SK-N-SH (cell line): Measurements from ENCODE around the gene AKR7A2. TPM values are rescaled to one million over a fixed set of nuclear protein-coding genes. Genes with fewer than 3 reads are reported as not detected.

ENCODE experiments used
- CTCF ChIA-PET: fragments of 300-600, 350-600 bp; formaldehyde crosslinking; extraction: SDS; loops from one replicate; lab custom pipeline; 2021; lab: Yijun Ruan, JAX
- POLR2A ChIA-PET: fragments of 350-600 bp; sonication (Branson Sonifier 250); formaldehyde crosslinking; extraction: SDS; loops from one replicate; lab custom pipeline; 2020; ENCODE audit warnings: antibody characterized with exemption, inconsistent platforms; lab: Yijun Ruan, JAX
- DNase-seq: peaks from one replicate; pipeline ENCODE4 v3.0.0; 2012
- H2AFZ ChIP-seq: fragments of 200-600 bp; sonication (generic); 2 replicates; pipeline ENCODE4 v1.8.1; 2016; ENCODE audit warnings: antibody characterized with exemption, mild to moderate bottlenecking, low read depth
- H3F3A ChIP-seq: fragments of 200-600 bp; sonication (generic); replicated peaks from 2 replicates; pipeline ENCODE3; 2016; ENCODE audit warnings: antibody characterized with exemption, mild to moderate bottlenecking; ENCODE audit not compliant: insufficient read depth
- H3K27ac ChIP-seq, 2 experiments: fragments of 200-500 bp in 1 of 2; fragments of 200-600 bp in 1 of 2; sonication (Bioruptor generic) in 1 of 2; sonication (generic), shearing (Covaris generic) in 1 of 2; 2 replicates each; pipeline versions ENCODE4 v1.5.1 to v1.6.1; 2014 to 2016; ENCODE audit warnings: low read depth in 2 of 2, inconsistent platforms in 1 of 2, low read length in 1 of 2, mild to moderate bottlenecking in 1 of 2, mixed read lengths in 1 of 2
- H3K27me3 ChIP-seq: fragments of 200-600 bp; sonication (generic), shearing (Covaris generic); 2 replicates; pipeline ENCODE4 v1.6.1; 2016; ENCODE audit warnings: mixed run types; ENCODE audit not compliant: insufficient read depth
- H3K36me3 ChIP-seq, 2 experiments: fragments of 200-500 bp in 1 of 2; fragments of 200-600 bp in 1 of 2; sonication (Bioruptor generic) in 1 of 2; sonication (generic) in 1 of 2; replicated peaks in 1 of 2; 2 replicates each; pipeline versions ENCODE3 to v1.5.1; 2014 to 2016; ENCODE audit warnings: low read length in 1 of 2, mild to moderate bottlenecking in 1 of 2; ENCODE audit not compliant: insufficient read depth in 2 of 2, control insufficient read depth in 1 of 2
- H3K4me1 ChIP-seq, 2 experiments: fragments of 200-500 bp in 1 of 2; fragments of 200-600 bp in 1 of 2; sonication (Bioruptor generic) in 1 of 2; sonication (generic), shearing (Covaris generic) in 1 of 2; 2 replicates each; pipeline versions ENCODE4 v1.5.1 to v1.6.1; 2014 to 2016; ENCODE audit warnings: low read depth in 1 of 2, low read length in 1 of 2, mixed run types in 1 of 2; ENCODE audit not compliant: insufficient read depth in 2 of 2, control insufficient read depth in 1 of 2
- H3K4me2 ChIP-seq: fragments of 200-600 bp; sonication (generic), shearing (Covaris generic); 2 replicates; pipeline ENCODE4 v1.6.1; 2017; ENCODE audit warnings: mixed run types
- H3K4me3 ChIP-seq, 2 experiments: fragments of 200-500 bp in 1 of 2; fragments of 200-600 bp in 1 of 2; sonication (Bioruptor generic) in 1 of 2; sonication (generic), shearing (Covaris generic) in 1 of 2; 2 replicates each; pipeline versions ENCODE4 v1.5.1 to v1.8.1; 2014 to 2016; ENCODE audit warnings: low read depth in 2 of 2, inconsistent platforms in 1 of 2, low read length in 1 of 2, mild to moderate bottlenecking in 1 of 2, mixed read lengths in 1 of 2, moderate library complexity in 1 of 2
- H3K79me2 ChIP-seq: fragments of 200-600 bp; sonication (generic); 2 replicates; pipeline ENCODE4 v1.8.1; 2017; ENCODE audit warnings: mild to moderate bottlenecking; ENCODE audit not compliant: insufficient read depth
- H3K9ac ChIP-seq: fragments of 200-600 bp; sonication (generic); 2 replicates; pipeline ENCODE4 v1.6.1; 2017; ENCODE audit warnings: mixed run types
- H3K9me2 ChIP-seq: fragments of 200-600 bp; sonication (generic); 2 replicates; pipeline ENCODE4 v1.6.1; 2017; ENCODE audit warnings: mixed run types
- H3K9me3 ChIP-seq: fragments of 200-600 bp; sonication (generic); 2 replicates; pipeline ENCODE4 v1.6.1; 2017; ENCODE audit warnings: mixed run types, mild to moderate bottlenecking, moderate library complexity
- H4K20me1 ChIP-seq: fragments of 200-600 bp; sonication (generic); 2 replicates; pipeline ENCODE4 v1.6.1; 2017; ENCODE audit warnings: mild to moderate bottlenecking, mixed run types; ENCODE audit not compliant: insufficient read depth
- ELF1 ChIP-seq: IDR thresholded peaks from 2 replicates; pipeline ENCODE4 v1.4.0; 2012
- EP300 ChIP-seq, 2 experiments: IDR thresholded peaks; 2 replicates each; pipeline versions ENCODE4 v1.4.0 to v1.6.1; 2012; ENCODE audit warnings: borderline replicate concordance in 1 of 2, low read depth in 1 of 2, low read length in 1 of 2
- FOXM1 ChIP-seq: IDR thresholded peaks from 2 replicates; pipeline ENCODE4 v1.4.0; 2012; ENCODE audit warnings: low read depth, mild to moderate bottlenecking
- GABPA ChIP-seq: IDR thresholded peaks from 2 replicates; pipeline ENCODE4 v1.4.0; 2012; ENCODE audit warnings: low read depth, mild to moderate bottlenecking
- GATA2 ChIP-seq: sonication (generic); formaldehyde crosslinking; IDR thresholded peaks from 2 replicates; pipeline ENCODE4 v1.5.0; 2020; ENCODE audit warnings: mild to moderate bottlenecking, missing genetic modification reagents
- JUND ChIP-seq: IDR thresholded peaks from 2 replicates; pipeline ENCODE4 v1.4.0; 2012
- MXI1 ChIP-seq: IDR thresholded peaks from 2 replicates; pipeline ENCODE4 v1.6.1; 2012; ENCODE audit warnings: mild to moderate bottlenecking, low read depth, low read length, improper control_type of control experiment
- NFIC ChIP-seq: IDR thresholded peaks from 2 replicates; pipeline ENCODE4 v1.4.0; 2012; ENCODE audit warnings: borderline replicate concordance
- NRF1 ChIP-seq: IDR thresholded peaks from 2 replicates; pipeline ENCODE4 v1.6.1; 2012; ENCODE audit warnings: low read depth, mild to moderate bottlenecking, low read length
- RAD21 ChIP-seq: IDR thresholded peaks from 2 replicates; pipeline ENCODE4 v1.6.1; 2012; ENCODE audit warnings: mild to moderate bottlenecking, low read length
- RCOR1 ChIP-seq: fragments of 150-350 bp; IDR thresholded peaks from 2 replicates; pipeline ENCODE4 v1.6.1; 2017; ENCODE audit warnings: antibody characterized with exemption, low read length
- RFX5 ChIP-seq: IDR thresholded peaks from 2 replicates; pipeline ENCODE4 v1.6.1; 2012; ENCODE audit warnings: mild to moderate bottlenecking, improper control_type of control experiment, low read length
- SIN3A ChIP-seq: IDR thresholded peaks from 2 replicates; pipeline ENCODE4 v1.6.1; 2012; ENCODE audit warnings: low read depth, mild to moderate bottlenecking, low read length, moderate library complexity, borderline replicate concordance
- YY1 ChIP-seq: IDR thresholded peaks from 2 replicates; pipeline ENCODE4 v1.4.0; 2012; ENCODE audit warnings: low read depth, mild to moderate bottlenecking
- WGBS: methylation state at CpG from one replicate; pipeline ENCODE4 v1.1.6; 2017; ENCODE audit warnings: low lambda C conversion rate; 5-methylcytosine and 5-hydroxymethylcytosine counted together
- polyA plus RNA-seq, 3 experiments: library from polyadenylated mRNA; depleted of rRNA; stranded (reverse); fragments of >200 nt; gene quantifications; 2 replicates each; pipeline ENCODE4 v1.2.3, GENCODE V29; 2012
- TF ChIP-seq, protein P1 (sequence below): IDR thresholded peaks from 2 replicates; pipeline ENCODE4; 2012
- TF ChIP-seq, protein P2 (sequence below): IDR thresholded peaks from 2 replicates; pipeline ENCODE4 v1.4.0; 2012; ENCODE audit warnings: low read depth, borderline replicate concordance
- TF ChIP-seq, protein P3 (sequence below): fragments of 200-600 bp; sonication (generic); IDR thresholded peaks from 2 replicates; pipeline ENCODE4 v1.6.1; 2017; ENCODE audit warnings: antibody characterized with exemption, mild to moderate bottlenecking, moderate library complexity
- TF ChIP-seq, protein P4 (sequence below): IDR thresholded peaks from 2 replicates; pipeline ENCODE4 v1.4.0; 2012; ENCODE audit warnings: low read depth

Gene AKR7A2
- polyA plus RNA-seq, 1 of the 3 experiments (the other 2 are of a cell fraction) = 40.7 TPM

DNA sequence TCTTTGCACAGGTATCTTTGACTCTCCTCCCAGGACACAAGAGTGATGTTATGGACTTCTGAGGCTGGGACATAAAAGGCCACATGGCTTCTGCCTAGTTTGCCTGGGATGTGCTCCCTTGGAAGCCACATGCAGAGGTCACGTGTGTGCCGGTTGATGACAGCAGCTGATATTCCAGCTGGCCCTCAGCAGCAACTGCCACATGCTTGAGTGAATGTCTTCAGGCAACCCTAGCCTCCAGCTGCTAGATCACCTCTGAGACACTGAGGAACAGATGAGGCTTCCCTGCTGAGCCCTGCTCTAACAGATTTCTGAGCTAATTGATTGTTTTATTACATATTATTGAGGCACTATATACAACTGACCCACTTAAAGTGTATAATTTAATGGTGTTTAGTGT is 11.7 kb downstream of the AKR7A2 start:
- Histone ChIP-seq H4K20me1 (no peaks in the 10 kb centered on the region), H3K9me3 (peaks cover 1% of the 10 kb centered on the region; the same call in 1 of the 2 replicates), H3K4me2 (no peak overlapping the region), H3K27me3 (no peaks in the 10 kb centered on the region), H3K9me2 (no peaks in the 10 kb centered on the region), H3K4me3 (no peak overlapping the region), H3K27ac (no peak overlapping the region), H2AFZ (no peak overlapping the region), H3K36me3 (peaks cover 13 to 22% of the 10 kb centered on the region in 2 experiments), H3F3A (no peaks in the 10 kb centered on the region), H3K79me2 (no peaks in the 10 kb centered on the region), H3K9ac (no peak overlapping the region), H3K4me1 (no peaks in the 10 kb centered on the region)
- CTCF ChIA-PET = no interaction called here
- TF ChIP-seq SIN3A = no peak
- no peak for TF ChIP-seq ELF1
- TF ChIP-seq MXI1 = no peak
- TF ChIP-seq FOXM1 = no peak
- TF ChIP-seq RFX5 = no peak
- no peak for TF ChIP-seq RAD21
- no peak for TF ChIP-seq RCOR1
- DNase-seq = no peak
- whole genome bisulfite sequencing = 90% methylated on average over 2 of the region's 2 CpGs
- POLR2A ChIA-PET = no interaction called here

DNA sequence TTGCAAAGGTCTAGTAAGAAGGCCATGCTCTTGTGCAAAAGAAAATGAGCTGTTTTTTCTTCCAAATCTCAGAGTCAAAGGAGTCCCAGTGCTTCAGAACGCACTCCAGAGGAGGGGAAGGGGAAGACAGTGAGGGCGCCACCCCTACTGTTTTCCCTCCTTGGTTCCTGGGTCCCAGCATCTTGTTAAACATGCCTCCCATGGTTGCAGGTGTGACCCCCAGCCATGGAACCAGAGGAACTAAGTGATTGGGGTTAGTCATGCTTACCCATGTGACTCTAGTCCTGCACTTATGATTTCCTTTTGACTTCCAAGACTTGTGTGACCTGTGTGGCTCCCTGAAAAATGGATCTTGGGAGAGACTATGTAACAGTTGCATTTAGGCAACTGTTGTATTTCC is 17.3 kb downstream of the AKR7A2 start:
- WGBS = 95% methylated on average over 2 of the region's 2 CpGs
- peaks cover 24% of the 10 kb centered on the region for H3K9me3 ChIP-seq
- no peaks in the 10 kb centered on the region; the same call in 1 of the 2 replicates for H3K27me3 ChIP-seq
- POLR2A ChIA-PET = no interaction called here
- peaks cover 0 to 51% of the 10 kb centered on the region in 2 experiments for H3K36me3 ChIP-seq
- no peak for DNase-seq
- no peak overlapping the region for H3K27ac ChIP-seq
- no peak overlapping the region for H3K9ac ChIP-seq
- H3K4me3 ChIP-seq = no peak overlapping the region
- TF ChIP-seq MXI1 = no peak
- no peak for TF ChIP-seq YY1
- TF ChIP-seq EP300 (IDR thresholded peaks at IDR 0.05; ENCODE audit: borderline replicate concordance in 1 of 2, low read depth in 1 of 2, low read length in 1 of 2) = no peak
- no peak for TF ChIP-seq RCOR1
- TF ChIP-seq RFX5 = no peak
- no peak for TF ChIP-seq GABPA
- TF ChIP-seq ELF1 = no peak
- no peak for TF ChIP-seq NFIC
- TF ChIP-seq JUND = no peak
- TF ChIP-seq, protein P1, sequence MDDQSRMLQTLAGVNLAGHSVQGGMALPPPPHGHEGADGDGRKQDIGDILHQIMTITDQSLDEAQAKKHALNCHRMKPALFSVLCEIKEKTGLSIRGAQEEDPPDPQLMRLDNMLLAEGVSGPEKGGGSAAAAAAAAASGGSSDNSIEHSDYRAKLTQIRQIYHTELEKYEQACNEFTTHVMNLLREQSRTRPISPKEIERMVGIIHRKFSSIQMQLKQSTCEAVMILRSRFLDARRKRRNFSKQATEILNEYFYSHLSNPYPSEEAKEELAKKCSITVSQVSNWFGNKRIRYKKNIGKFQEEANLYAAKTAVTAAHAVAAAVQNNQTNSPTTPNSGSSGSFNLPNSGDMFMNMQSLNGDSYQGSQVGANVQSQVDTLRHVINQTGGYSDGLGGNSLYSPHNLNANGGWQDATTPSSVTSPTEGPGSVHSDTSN = no peak
- TF ChIP-seq NRF1 = no peak
- TF ChIP-seq, protein P2, sequence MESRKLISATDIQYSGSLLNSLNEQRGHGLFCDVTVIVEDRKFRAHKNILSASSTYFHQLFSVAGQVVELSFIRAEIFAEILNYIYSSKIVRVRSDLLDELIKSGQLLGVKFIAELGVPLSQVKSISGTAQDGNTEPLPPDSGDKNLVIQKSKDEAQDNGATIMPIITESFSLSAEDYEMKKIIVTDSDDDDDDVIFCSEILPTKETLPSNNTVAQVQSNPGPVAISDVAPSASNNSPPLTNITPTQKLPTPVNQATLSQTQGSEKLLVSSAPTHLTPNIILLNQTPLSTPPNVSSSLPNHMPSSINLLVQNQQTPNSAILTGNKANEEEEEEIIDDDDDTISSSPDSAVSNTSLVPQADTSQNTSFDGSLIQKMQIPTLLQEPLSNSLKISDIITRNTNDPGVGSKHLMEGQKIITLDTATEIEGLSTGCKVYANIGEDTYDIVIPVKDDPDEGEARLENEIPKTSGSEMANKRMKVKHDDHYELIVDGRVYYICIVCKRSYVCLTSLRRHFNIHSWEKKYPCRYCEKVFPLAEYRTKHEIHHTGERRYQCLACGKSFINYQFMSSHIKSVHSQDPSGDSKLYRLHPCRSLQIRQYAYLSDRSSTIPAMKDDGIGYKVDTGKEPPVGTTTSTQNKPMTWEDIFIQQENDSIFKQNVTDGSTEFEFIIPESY = no peak
- TF ChIP-seq, protein P3, sequence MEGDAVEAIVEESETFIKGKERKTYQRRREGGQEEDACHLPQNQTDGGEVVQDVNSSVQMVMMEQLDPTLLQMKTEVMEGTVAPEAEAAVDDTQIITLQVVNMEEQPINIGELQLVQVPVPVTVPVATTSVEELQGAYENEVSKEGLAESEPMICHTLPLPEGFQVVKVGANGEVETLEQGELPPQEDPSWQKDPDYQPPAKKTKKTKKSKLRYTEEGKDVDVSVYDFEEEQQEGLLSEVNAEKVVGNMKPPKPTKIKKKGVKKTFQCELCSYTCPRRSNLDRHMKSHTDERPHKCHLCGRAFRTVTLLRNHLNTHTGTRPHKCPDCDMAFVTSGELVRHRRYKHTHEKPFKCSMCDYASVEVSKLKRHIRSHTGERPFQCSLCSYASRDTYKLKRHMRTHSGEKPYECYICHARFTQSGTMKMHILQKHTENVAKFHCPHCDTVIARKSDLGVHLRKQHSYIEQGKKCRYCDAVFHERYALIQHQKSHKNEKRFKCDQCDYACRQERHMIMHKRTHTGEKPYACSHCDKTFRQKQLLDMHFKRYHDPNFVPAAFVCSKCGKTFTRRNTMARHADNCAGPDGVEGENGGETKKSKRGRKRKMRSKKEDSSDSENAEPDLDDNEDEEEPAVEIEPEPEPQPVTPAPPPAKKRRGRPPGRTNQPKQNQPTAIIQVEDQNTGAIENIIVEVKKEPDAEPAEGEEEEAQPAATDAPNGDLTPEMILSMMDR = no peak
- TF ChIP-seq GATA2 = no peak
- TF ChIP-seq, protein P4, sequence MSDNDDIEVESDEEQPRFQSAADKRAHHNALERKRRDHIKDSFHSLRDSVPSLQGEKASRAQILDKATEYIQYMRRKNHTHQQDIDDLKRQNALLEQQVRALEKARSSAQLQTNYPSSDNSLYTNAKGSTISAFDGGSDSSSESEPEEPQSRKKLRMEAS = no peak
- no peaks in the 10 kb centered on the region for H3F3A ChIP-seq
- no peaks in the 10 kb centered on the region for H3K4me1 ChIP-seq
- no peaks in the 10 kb centered on the region for H4K20me1 ChIP-seq
- CTCF ChIA-PET = interaction anchor here (0.9 kb wide), 1 partner anchor 13 kb away, joined by 3 read pairs; no protein-coding TSS in a partner anchor
- H3K9me2 ChIP-seq = no peaks in the 10 kb centered on the region
- no peak overlapping the region for H3K4me2 ChIP-seq
- no peak overlapping the region for H2AFZ ChIP-seq
- H3K79me2 ChIP-seq = no peaks in the 10 kb centered on the region
